Neural crest cell (in vitro differentiated cells): ENCODE results near the gene PRPF18. TPM values are rescaled to one million over a fixed set of nuclear protein-coding genes. Genes with fewer than 3 reads are reported as not detected.

Experiments
- DNase-seq: peaks from one replicate; pipeline ENCODE4 v3.0.0; 2021; ENCODE audit warnings: low read depth, mixed read lengths, low spot score
- H3K27ac Mint-ChIP-seq: one replicate; pipeline ENCODE4 v1.8.0; 2021; ENCODE audit warnings: mild to moderate bottlenecking, mixed read lengths; ENCODE audit not compliant: unreplicated experiment
- H3K27me3 Mint-ChIP-seq: 2 replicates; pipeline ENCODE4 v1.8.0; 2021; ENCODE audit warnings: low read depth, mild to moderate bottlenecking, mixed read lengths
- H3K36me3 Mint-ChIP-seq: 2 replicates; pipeline ENCODE4 v1.8.0; 2021; ENCODE audit warnings: low read depth, mild to moderate bottlenecking, mixed read lengths
- H3K4me1 Mint-ChIP-seq: 2 replicates; pipeline ENCODE4 v1.8.0; 2021; ENCODE audit warnings: mixed read lengths
- H3K4me3 Mint-ChIP-seq: one replicate; pipeline ENCODE4 v1.8.0; 2021; ENCODE audit warnings: mild to moderate bottlenecking, mixed read lengths
- H3K9me3 Mint-ChIP-seq: 2 replicates; pipeline ENCODE4 v1.8.0; 2021; ENCODE audit warnings: mixed read lengths
- total RNA-seq: library from RNA; stranded (reverse); gene quantifications from 2 replicates; pipeline ENCODE4 v1.2.1, GENCODE V29; 2021
- TF ChIP-seq, protein P1 (sequence below): fragments of 200-600 bp; sonication (generic); conservative IDR thresholded peaks from 2 replicates; pipeline ENCODE4 v1.5.0; 2021; ENCODE audit warnings: antibody characterized with exemption, mild to moderate bottlenecking

Gene PRPF18
- total RNA-seq, 1 donor from 2014 or later, result 14.6 TPM

DNA sequence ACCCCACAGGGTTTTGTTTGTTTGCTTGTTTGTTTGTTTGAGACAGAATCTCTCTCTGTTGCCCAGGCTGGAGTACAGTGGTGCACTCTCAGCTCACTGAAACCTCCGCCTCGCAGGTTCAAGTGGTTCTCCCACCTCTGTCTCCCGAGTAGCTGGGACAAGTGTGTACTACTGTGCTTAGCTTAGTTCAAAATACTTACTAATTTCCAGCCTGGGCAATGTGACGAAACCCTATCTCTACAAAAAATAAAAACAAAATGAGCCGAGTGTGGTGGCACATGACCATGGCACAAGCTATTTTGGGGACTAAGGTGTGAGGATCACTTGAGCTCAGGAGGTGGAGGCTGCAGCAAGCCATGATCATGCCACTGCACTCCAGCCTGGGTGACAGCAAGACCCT lies 15.2 kb upstream of the PRPF18 start:
- DNase-seq, result no peak
- peaks cover 2% of the 10 kb centered on the region for H3K9me3 Mint-ChIP-seq
- H3K36me3 Mint-ChIP-seq, result no peaks in the 10 kb centered on the region
- no peak overlapping the region for H3K4me3 Mint-ChIP-seq
- H3K27ac Mint-ChIP-seq, result no peak overlapping the region
- H3K27me3 Mint-ChIP-seq, result peaks cover 62% of the 10 kb centered on the region
- TF ChIP-seq, protein P1, sequence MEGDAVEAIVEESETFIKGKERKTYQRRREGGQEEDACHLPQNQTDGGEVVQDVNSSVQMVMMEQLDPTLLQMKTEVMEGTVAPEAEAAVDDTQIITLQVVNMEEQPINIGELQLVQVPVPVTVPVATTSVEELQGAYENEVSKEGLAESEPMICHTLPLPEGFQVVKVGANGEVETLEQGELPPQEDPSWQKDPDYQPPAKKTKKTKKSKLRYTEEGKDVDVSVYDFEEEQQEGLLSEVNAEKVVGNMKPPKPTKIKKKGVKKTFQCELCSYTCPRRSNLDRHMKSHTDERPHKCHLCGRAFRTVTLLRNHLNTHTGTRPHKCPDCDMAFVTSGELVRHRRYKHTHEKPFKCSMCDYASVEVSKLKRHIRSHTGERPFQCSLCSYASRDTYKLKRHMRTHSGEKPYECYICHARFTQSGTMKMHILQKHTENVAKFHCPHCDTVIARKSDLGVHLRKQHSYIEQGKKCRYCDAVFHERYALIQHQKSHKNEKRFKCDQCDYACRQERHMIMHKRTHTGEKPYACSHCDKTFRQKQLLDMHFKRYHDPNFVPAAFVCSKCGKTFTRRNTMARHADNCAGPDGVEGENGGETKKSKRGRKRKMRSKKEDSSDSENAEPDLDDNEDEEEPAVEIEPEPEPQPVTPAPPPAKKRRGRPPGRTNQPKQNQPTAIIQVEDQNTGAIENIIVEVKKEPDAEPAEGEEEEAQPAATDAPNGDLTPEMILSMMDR, result no peak
- no peaks in the 10 kb centered on the region for H3K4me1 Mint-ChIP-seq

DNA sequence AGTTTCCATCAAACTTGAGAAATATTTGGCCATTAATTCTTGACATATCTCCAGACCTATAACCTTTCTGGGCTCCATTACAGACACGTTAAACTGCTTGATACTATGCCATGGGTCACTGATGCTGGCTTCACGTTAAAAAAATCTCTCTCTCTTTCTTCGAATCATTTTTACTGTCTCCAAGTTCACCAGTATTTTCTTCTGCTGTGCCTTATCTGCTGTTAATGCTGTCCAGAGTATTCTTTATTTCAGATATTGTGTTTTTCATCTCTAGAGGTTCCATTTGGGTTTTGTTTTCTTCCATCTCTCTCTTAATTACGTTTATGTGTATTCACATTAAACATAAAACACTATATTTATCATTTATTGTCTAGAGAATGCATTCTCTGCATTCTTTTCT lies 12.8 kb upstream of the PRPF18 start:
- Mint-ChIP-seq H3K27ac (no peak overlapping the region), H3K4me3 (no peak overlapping the region), H3K27me3 (peaks cover 67% of the 10 kb centered on the region), H3K4me1 (no peaks in the 10 kb centered on the region), H3K9me3 (no peaks in the 10 kb centered on the region), H3K36me3 (no peaks in the 10 kb centered on the region)
- no peak for DNase-seq
- TF ChIP-seq, protein P1, result no peak

DNA sequence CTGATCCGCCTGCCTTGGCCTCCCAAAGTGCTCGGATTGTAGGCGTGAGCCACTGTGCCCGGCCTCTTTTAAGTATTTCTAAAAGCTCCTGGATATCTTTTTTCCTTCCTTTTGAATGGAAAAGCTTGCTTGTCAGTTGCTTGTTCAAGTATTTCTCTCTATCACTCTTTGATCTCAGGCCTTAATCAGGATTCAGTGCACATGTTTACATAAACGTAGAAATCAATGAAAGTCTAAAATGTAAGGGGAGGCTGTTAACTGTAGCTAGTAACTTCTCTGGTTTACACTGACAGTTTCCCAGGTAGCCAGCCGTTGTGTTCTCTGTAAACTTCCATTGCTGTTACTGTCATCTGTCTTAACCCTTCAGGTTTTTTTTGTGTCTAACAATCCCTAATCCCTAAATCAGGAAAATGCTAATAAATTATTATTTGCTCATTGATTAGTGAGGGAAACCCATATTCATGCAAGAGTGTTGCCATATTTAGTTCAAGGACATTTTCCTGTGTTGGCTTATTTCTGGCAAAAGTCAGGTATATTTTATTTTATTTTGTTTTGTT lies 1.5 kb upstream of the PRPF18 start:
- peak overlapping the region; percentile 22 for H3K4me3 Mint-ChIP-seq
- no peaks in the 10 kb centered on the region for H3K9me3 Mint-ChIP-seq
- peaks cover 48% of the 10 kb centered on the region for H3K27me3 Mint-ChIP-seq
- TF ChIP-seq, protein P1, result no peak
- H3K4me1 Mint-ChIP-seq, result peaks cover 24% of the 10 kb centered on the region
- H3K36me3 Mint-ChIP-seq, result no peaks in the 10 kb centered on the region
- DNase-seq, result no peak
- no peak overlapping the region for H3K27ac Mint-ChIP-seq

DNA sequence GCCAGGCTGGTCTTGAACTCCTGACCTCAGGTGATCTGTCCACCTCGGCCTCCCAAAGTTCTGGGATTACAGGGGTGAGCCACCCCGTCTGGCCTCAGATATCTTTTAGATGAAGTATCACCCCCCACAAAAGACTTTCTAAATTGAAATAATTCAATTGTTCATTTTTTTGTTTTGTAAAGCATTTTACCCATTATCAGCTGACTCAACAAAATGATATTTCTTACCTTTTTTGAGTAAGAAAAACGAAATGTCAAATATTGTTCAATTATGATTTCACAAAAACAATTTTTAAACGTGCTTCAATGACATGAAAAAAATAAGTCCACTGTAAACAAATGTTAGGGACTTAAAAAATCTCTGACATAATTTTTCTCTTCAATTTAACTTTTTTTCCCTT lies 822 bp upstream of the PRPF18 start:
- H3K4me3 Mint-ChIP-seq, result peak overlapping the region; percentile 100
- peaks cover 41% of the 10 kb centered on the region for H3K27me3 Mint-ChIP-seq
- no peak overlapping the region for H3K27ac Mint-ChIP-seq
- TF ChIP-seq, protein P1, result no peak
- H3K36me3 Mint-ChIP-seq, result no peaks in the 10 kb centered on the region
- no peaks in the 10 kb centered on the region for H3K9me3 Mint-ChIP-seq
- DNase-seq, result no peak
- H3K4me1 Mint-ChIP-seq, result peaks cover 24% of the 10 kb centered on the region

DNA sequence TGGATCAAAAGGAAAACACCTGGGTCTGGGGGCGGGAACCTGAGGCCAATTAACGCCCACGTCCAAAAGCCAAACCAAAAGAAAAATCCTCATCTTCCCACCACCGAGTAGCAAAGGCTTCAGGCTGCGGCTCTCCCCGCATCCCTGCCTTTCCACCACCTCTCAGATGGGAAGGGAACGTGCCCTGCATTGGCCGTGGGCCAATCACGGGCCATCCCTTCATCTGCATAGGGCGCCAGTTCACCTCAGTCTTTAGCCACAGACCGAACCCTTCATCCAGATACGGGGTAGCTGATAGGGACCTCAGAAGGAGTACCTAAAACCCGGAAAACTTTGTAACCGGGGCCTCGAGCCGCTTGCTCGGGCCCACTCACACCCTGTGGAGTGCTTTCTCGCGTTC lies 626 bp downstream of the PRPF18 start:
- Mint-ChIP-seq H3K27ac (no peak overlapping the region), H3K9me3 (no peaks in the 10 kb centered on the region)

More for the DNA sequence above, 626 bp downstream of the PRPF18 start:
- Mint-ChIP-seq H3K36me3 (no peaks in the 10 kb centered on the region), H3K4me3 (peak overlapping the region; percentile 100), H3K27me3 (peaks cover 31% of the 10 kb centered on the region), H3K4me1 (peaks cover 24% of the 10 kb centered on the region)
- TF ChIP-seq, protein P1, result no peak
- no peak for DNase-seq
